Heart left ventricle (tissue), 16 donors: ENCODE measurements around the gene CCBE1. TPM values are rescaled to one million over a fixed set of nuclear protein-coding genes. Genes with fewer than 3 reads are reported as not detected.
A peak's percentile ranks its signal among the peaks of the same experiment; 100 is the strongest.

Experiments used
- ATAC-seq, 4 donors: fragments of 200-7000 bp; cut with Tn5 transposase; one replicate each; pipeline ENCODE4 v1.9.1; 2020 to 2022; ENCODE audit warnings: moderate library complexity in 4 of 4, mild to moderate bottlenecking in 3 of 4, moderate number of reproducible peaks in 1 of 4
- DNase-seq, 5 donors: peaks; one replicate each; pipeline ENCODE4 v3.0.0-alpha.2; 2020
- H3K27ac ChIP-seq, 12 donors: fragments of 200-600 bp; sonication (generic) in 4 of 12; one replicate each; pipeline versions ENCODE4 v1.5.0 to v1.8.0; 2016 to 2022; ENCODE audit warnings: mild to moderate bottlenecking in 2 of 12
- H3K27me3 ChIP-seq, 9 donors: fragments of 200-600 bp; sonication (generic) in 2 of 9; one replicate each; pipeline versions ENCODE4 v1.5.1 to v1.8.0; 2016 to 2022; ENCODE audit warnings: mild to moderate bottlenecking in 3 of 9
- H3K36me3 ChIP-seq, 9 donors: fragments of 200-600 bp; sonication (generic) in 2 of 9; one replicate each; pipeline versions ENCODE4 v1.5.0 to v1.8.0; 2018 to 2022; ENCODE audit warnings: mild to moderate bottlenecking in 2 of 9
- H3K4me1 ChIP-seq, 12 donors: fragments of 200-600 bp; sonication (generic) in 4 of 12; one replicate each; pipeline versions ENCODE4 v1.5.0 to v1.8.0; 2016 to 2022; ENCODE audit warnings: mild to moderate bottlenecking in 3 of 12
- H3K4me3 ChIP-seq, 12 donors: fragments of 200-600 bp; sonication (generic) in 4 of 12; one replicate each; pipeline versions ENCODE4 v1.5.0 to v1.8.0; 2017 to 2022; ENCODE audit warnings: mild to moderate bottlenecking in 9 of 12, moderate library complexity in 4 of 12
- H3K9me3 ChIP-seq, 12 donors: fragments of 200-600 bp; sonication (generic) in 4 of 12; one replicate each; pipeline versions ENCODE4 v1.5.0 to v1.8.0; 2016 to 2022; ENCODE audit warnings: mild to moderate bottlenecking in 1 of 12
- POLR2A ChIP-seq, 2 donors: fragments of 450-650 bp; IDR thresholded peaks; one replicate each; pipeline ENCODE4 v1.6.1; 2017; ENCODE audit warnings: antibody characterized with exemption in 2 of 2, mild to moderate bottlenecking in 2 of 2, moderate library complexity in 2 of 2
- WGBS, 4 donors: extraction: QIAGEN DNeasy Blood & Tissue Kit in 2 of 4; methylation state at CpG; one replicate each; pipeline versions ENCODE4 v1.1.5 to v1.1.7; 2013 to 2018; 5-methylcytosine and 5-hydroxymethylcytosine counted together
- intact Hi-C, 10 donors: fragments of 100-400 bp; cut with DNase I; formaldehyde crosslinking; loops; one replicate each; pipeline versions ENCODE4 v1.11.1 to v1.14.2; 2022
- polyA plus RNA-seq, 2 donors: library from polyadenylated mRNA; stranded (reverse); fragments of 200-250 nt; gene quantifications; one replicate each; pipeline ENCODE4 v1.2.3, GENCODE V29; 2013
- total RNA-seq, 9 donors: library from RNA; depleted of rRNA in 2 of 9; stranded (reverse); fragments of >200 nt in 2 of 9; fragmentation: NEBNext Ultra II Directional in 3 of 9; extraction: Animal tissue kit (Norgen Biotek cat#: 25700) in 3 of 9; gene quantifications; one replicate each; pipeline versions ENCODE4 v1.1.0 to v1.2.4, GENCODE V29; 2016 to 2023
- TF ChIP-seq, protein P1 (sequence below), 12 donors: fragments of 200-600 bp; sonication (generic) in 4 of 12; IDR thresholded peaks; one replicate each; pipeline versions ENCODE4 v1.5.0 to v1.8.0; 2018 to 2022; ENCODE audit warnings: antibody characterized with exemption in 12 of 12, mild to moderate bottlenecking in 5 of 12
- donor health status: ischemic (EF 13 %, LVEDD 7.1; RV severe dilation, severe dysfunction).
- donor health status: healthy with polysubstance abuse.
- donor health status: DM: no; HTN: yes; CAD: no.
- donor health status: DM: no; HTN: no; CAD: no.
- donor health status: ischemic (EF 25% LVEDD 6.9; RV normal size, moderate dysfunction).
- donor health status: ischemic (EF 25% LVEDD 5.7; RV mildly dilated, moderate dysfunction).
- donor health status: healthy.
- donor health status: DM: yes; HTN: yes; CAD: no.
- donor health status: ischemic (EF 35%, LVEDD 5.7; RV mildly dilated, moderate dysfunction).
- donor health status: nonischemic (EF 11% LVEDD 7.7; RV severe dilation, severe dysfunction).
- donor health status: DM: yes; HTN: yes; CAD: no.
- donor health status: PGD.
- donor health status: ischemic (EF 29% LVEDD 5.4; RV normal size, mild dysfunction).
- donor health status: nonischemic (EF 23%, LVEDD 6.1; RV moderate dilation, normal function).

CCBE1 gene
- total and polyA plus RNA-seq, 11 donors = 0.15 to 6.3 (median 0.74) TPM

DNA sequence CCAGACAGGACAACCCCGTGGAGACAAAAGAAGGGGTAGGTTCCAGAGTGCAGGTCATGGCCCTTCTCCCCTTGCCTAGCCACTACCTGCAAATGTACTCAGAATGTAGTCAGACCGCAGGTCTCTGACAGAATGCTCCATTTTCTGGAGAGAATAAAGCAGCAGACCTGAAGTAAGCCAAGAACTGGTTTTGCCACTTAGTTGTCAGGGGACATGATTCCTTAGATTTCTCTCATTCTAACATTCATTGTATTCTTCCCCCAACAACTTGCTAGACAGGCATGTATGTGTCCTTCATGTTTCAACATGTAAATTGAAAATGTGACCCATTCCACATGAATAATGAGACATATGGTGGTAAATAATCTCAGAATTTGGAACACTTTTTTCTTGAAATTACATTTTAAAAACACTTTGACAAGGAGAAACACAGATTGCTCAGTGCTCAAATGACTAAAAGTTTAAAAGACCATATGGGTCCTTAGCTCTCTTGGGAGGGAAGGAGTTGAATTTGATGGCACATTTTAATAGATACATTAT, 142.4 kb downstream of the CCBE1 start:
- DNase-seq (no peak), ATAC-seq (no peak)
- 79 to 91% (median 83%) methylated on average over 2 of the region's 2 CpGs for WGBS, 4 donors
- intact Hi-C loops = loop anchor here in 3 of 10 donors (5.0 to 10.0 kb wide), 5 partner anchors 38 to 90 kb away; no protein-coding TSS in a partner anchor
- no peak for TF ChIP-seq POLR2A (IDR thresholded peaks at IDR 0.05)
- TF ChIP-seq, protein P1, sequence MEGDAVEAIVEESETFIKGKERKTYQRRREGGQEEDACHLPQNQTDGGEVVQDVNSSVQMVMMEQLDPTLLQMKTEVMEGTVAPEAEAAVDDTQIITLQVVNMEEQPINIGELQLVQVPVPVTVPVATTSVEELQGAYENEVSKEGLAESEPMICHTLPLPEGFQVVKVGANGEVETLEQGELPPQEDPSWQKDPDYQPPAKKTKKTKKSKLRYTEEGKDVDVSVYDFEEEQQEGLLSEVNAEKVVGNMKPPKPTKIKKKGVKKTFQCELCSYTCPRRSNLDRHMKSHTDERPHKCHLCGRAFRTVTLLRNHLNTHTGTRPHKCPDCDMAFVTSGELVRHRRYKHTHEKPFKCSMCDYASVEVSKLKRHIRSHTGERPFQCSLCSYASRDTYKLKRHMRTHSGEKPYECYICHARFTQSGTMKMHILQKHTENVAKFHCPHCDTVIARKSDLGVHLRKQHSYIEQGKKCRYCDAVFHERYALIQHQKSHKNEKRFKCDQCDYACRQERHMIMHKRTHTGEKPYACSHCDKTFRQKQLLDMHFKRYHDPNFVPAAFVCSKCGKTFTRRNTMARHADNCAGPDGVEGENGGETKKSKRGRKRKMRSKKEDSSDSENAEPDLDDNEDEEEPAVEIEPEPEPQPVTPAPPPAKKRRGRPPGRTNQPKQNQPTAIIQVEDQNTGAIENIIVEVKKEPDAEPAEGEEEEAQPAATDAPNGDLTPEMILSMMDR (IDR thresholded peaks at IDR 0.05) = no peak
- Histone ChIP-seq H3K4me1 (peaks cover 0 to 15% (median 4%) of the 10 kb centered on the region in 12 donors), H3K9me3 (no peaks in the 10 kb centered on the region), H3K27me3 (no peaks in the 10 kb centered on the region), H3K27ac (no peak overlapping the region), H3K36me3 (no peaks in the 10 kb centered on the region), H3K4me3 (no peak overlapping the region)

DNA sequence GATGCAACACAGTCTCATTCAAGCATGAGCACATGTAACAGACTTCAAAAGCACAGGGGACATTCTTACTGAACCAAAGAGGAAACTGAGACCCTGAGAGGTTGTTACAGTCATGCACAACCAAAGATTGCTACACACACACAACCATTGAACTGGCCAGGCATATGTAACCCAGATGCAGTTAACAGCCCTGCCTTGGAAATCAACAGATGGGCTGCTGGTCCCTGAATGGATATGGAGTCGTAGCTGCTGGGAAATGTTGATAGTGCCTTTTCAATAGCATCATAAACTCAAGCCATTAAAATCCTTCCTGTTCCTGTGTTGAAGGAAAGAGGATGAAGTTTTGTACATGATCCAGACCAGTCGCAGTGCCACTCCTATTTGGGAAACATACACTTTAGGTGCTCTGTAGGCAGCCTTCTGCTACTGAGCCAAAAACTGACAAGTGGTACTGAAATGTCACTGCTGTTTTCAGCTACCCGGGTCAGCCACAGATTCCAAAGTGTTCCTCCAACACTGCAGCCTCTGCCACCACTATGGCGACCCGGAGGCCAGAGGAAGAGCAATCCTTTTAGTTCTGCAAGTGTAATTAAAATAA, 143.9 kb downstream of the CCBE1 start:
- DNase-seq = no peak
- WGBS, 4 donors = 36 to 53% (median 49%) methylated on average over 4 to 5 of the region's 5 CpGs
- H3K9me3 ChIP-seq = no peaks in the 10 kb centered on the region
- H3K27ac ChIP-seq = no peak overlapping the region
- H3K36me3 ChIP-seq = no peaks in the 10 kb centered on the region
- ATAC-seq = peak in 3 of 4 donors; percentile 19 to 45 (median 27)
- no peaks in the 10 kb centered on the region for H3K27me3 ChIP-seq
- intact Hi-C loops = loop anchor here in 3 of 10 donors (5.0 to 10.0 kb wide), 5 partner anchors 36 to 89 kb away; no protein-coding TSS in a partner anchor
- no peak overlapping the region for H3K4me3 ChIP-seq
- H3K4me1 ChIP-seq = peaks cover 0 to 17% (median 4%) of the 10 kb centered on the region in 12 donors
- TF ChIP-seq, protein P1 (IDR thresholded peaks at IDR 0.05) = no peak
- no peak for TF ChIP-seq POLR2A (IDR thresholded peaks at IDR 0.05)

DNA sequence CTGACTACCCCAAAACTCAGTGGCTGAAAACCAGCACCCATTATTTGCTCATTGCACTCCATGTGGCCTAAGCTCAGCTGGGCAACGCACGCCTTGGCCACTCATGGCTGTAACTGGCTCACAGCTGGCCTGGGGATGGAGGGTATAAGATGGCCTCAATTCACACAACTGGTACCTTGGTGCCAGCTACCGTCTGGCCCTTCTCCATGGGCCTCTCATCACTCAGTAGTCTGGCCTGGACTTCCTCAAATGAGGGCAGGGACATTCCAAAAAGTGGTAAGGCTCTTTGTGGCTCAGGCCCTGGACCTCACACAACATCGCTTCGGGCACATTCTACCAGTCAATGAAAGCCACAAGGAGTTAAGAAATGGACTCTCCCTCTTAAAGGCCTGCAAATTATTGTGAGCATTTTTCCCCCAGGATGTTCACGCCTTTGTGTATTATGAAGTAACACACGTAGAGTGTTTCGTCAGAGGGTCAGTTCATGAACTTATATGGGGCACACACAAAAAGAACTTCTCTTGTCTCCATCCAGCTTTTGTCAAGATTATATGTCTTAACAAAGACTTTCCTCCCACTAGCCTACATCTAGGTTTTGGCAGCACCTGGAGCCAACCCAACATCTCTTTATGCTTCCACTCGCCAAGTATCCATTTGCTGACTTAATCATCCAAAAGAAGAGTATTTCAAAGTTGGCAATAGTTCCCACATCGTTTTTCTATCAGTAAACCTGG, 145.2 kb downstream of the CCBE1 start:
- Histone ChIP-seq H3K9me3 (no peaks in the 10 kb centered on the region), H3K4me3 (no peak overlapping the region), H3K27me3 (no peaks in the 10 kb centered on the region), H3K27ac (no peak overlapping the region), H3K4me1 (peaks cover 0 to 25% (median 5%) of the 10 kb centered on the region in 12 donors), H3K36me3 (no peaks in the 10 kb centered on the region)
- no peak for TF ChIP-seq POLR2A (IDR thresholded peaks at IDR 0.05)
- TF ChIP-seq, protein P1 (IDR thresholded peaks at IDR 0.05) = no peak
- DNase-seq = peak in 3 of 5 donors; percentile 29 to 67 (median 64)
- WGBS, 4 donors = 66 to 80% (median 79%) methylated on average over 8 to 10 of the region's 10 CpGs
- intact Hi-C loops = loop anchor here in 3 of 10 donors (5.0 to 10.0 kb wide), 5 partner anchors 35 to 87 kb away; no protein-coding TSS in a partner anchor
- peak in 3 of 4 donors; percentile 12 to 70 (median 64) for ATAC-seq

DNA sequence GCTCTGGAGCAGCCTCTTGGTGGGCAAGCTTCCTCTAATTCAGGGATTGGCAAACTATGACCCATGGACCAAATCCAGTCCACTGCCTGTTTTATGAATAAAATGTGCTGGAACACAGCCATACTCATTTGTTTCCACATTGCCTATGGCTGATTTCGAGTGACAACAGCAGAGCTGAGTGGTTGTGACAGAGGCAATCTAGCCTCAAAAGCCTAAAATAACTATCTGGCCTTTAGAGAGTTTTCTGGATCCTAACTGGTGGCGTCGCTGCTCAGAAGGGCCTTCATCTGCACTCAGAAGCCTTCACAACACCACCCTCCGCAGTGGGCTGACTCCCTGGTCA, 147.1 kb downstream of the CCBE1 start:
- DNase-seq (peak in 1 of 5 donors; percentile 18), ATAC-seq (peak; percentile 53 to 77 (median 75))
- H3K4me3 ChIP-seq = no peak overlapping the region
- TF ChIP-seq, protein P1 (IDR thresholded peaks at IDR 0.05) = no peak
- TF ChIP-seq POLR2A (IDR thresholded peaks at IDR 0.05) = no peak
- H3K27ac ChIP-seq = peak overlapping the region in 6 of 12 donors; percentile 41 to 68 (median 59)
- no peaks in the 10 kb centered on the region for H3K27me3 ChIP-seq
- H3K36me3 ChIP-seq = no peaks in the 10 kb centered on the region
- H3K9me3 ChIP-seq = no peaks in the 10 kb centered on the region
- 29 to 56% (median 40%) methylated on average over 4 of the region's 4 CpGs for WGBS, 4 donors
- intact Hi-C loops = loop anchor here in 3 of 10 donors (5.0 to 10.0 kb wide), 5 partner anchors 33 to 85 kb away; no protein-coding TSS in a partner anchor
- H3K4me1 ChIP-seq = peaks cover 0 to 25% (median 5%) of the 10 kb centered on the region in 12 donors
